Stimulated activated CD8-positive, alpha-beta memory T cell treated with anti-CD3 and anti-CD28 coated beads, Interleukin-15, amount 100 ng/mL, for 24 hours (primary cell): ENCODE data around the gene GMPPB.
A peak's percentile ranks its signal among the peaks of the same experiment; 100 is the strongest.
"Not testable (repeated sequence)": the region's sequence is repeated elsewhere in the genome, so short reads cannot be mapped to it uniquely, and the experiment has no call there.

ENCODE experiments used
- DNase-seq: peaks from one replicate; pipeline ENCODE4 v3.0.0-alpha.2; 2020; ENCODE audit warnings: low read depth

GMPPB gene

GRCh38 chr3:49723628-49724551 lies at the start of gene GMPPB:
GMPPB (minus strand) TSS chr3:49723951; CDS start chr3:49723726, 225 bp downstream.
- DNase-seq = peak; percentile 88

- no peak for DNase-seq
These were observed 49.0 kb upstream of the GMPPB start for GRCh38 chr3:49772703-49773102.

- no peak for DNase-seq
These were observed 47.7 kb upstream of the GMPPB start for GRCh38 chr3:49771340-49771938.

DNA sequence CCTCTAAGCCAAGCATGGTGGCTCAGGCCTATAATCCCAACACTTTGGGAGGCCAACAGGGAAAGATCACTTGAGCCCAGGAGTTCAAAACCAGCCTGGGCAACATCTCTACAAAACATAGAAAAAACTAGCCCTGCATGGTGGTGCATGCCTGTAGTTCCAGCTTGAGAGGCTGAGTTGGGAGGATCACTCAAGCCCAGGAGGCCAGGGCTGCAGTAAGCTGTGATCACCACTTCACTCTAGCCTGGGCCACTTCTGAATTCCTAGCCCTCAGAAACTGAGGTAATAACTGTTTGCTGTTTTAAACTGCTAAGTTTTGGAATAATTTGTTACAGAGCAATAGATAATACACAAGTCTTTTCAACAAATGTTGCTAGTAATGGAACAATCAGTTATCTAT lies 46.2 kb upstream of the GMPPB start:
- no peak for DNase-seq

GRCh38 chr3:49769286-49769915 lies 45.6 kb upstream of the GMPPB start:
- DNase-seq = no peak

DNA sequence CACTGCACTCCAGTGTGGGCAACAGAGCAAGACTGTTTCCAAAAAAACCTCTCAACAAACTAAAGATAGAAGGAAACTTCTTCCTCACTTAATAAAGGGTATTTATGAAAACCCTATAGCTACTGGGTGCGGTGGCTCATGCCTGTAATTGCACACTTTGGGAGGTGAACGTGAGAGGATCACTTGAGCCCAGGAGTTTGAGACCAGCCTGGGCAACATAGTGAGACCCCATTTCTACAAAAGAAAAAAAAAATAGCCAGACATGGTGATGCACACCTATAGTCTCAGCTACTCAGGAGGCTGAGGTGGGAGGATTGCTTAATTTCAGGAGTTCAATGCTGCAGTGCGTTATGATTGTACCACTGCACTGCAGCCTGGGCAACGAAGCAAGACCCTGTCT lies 40.2 kb upstream of the GMPPB start:
- no peak for DNase-seq

DNA sequence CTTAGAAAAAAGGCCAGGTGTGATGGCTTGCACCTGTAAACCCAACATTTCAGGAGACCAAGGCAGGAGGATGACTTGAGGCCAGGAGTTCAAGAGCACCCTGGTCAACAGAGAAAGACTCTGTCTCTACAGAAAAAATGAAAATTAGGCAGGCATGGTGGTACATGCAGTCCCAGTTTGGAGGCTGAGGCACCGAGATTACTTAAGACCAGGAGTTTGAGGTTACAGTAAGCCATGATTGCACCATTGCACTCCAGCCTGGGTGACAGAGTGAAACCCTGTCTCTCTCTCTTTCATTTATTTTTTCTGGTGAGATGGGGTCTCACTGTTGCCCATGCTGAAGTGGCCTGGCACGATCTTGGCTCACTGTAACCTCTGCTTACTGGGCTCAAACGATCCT lies 37.9 kb upstream of the GMPPB start:
- no peak for DNase-seq

- DNase-seq = no peak
These were observed 35.5 kb upstream of the GMPPB start for GRCh38 chr3:49759226-49759625.

DNA sequence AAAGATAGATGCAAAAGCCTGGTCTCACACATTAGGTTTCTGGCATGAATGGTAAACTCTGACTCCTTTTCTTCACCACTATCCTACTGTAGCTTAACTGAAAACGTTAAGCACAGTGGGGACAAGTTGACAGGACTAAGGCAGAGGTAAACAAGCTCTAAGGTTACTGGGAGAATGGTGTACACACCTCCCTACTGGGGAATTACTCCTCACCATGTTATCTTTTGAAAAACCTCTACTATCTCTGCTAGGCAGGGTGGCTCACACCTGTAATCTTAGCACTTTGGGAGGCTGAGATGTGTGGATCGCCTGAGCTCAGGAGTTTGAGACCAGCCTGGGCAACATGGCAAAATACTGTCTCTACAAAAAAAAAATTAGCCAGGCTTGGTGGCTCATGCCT lies 33.4 kb upstream of the GMPPB start:
- no peak for DNase-seq

GRCh38 chr3:49756036-49756435 lies 32.3 kb upstream of the GMPPB start:
- no peak for DNase-seq

DNA sequence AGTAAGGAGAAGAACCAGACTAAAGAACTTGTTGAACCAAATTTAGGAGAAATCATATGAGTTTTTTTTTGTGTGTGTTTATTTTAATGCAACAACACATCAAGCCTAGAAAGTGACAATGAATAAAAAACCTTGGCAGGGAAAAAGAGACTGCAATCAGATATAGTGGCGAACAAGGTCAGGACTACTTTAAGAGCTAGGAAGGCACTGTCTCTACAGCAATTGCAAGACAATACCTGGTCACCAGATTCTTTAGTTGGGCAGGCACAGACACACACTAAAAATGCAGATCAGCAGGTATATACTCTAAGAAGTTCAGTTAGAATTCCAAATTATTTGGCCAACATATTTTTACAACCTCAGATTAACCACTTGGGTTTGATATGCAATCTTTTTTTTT lies 30.8 kb upstream of the GMPPB start:
- DNase-seq = no peak

- DNase-seq = no peak
These were observed 27.8 kb upstream of the GMPPB start for GRCh38 chr3:49751501-49751900.

DNA sequence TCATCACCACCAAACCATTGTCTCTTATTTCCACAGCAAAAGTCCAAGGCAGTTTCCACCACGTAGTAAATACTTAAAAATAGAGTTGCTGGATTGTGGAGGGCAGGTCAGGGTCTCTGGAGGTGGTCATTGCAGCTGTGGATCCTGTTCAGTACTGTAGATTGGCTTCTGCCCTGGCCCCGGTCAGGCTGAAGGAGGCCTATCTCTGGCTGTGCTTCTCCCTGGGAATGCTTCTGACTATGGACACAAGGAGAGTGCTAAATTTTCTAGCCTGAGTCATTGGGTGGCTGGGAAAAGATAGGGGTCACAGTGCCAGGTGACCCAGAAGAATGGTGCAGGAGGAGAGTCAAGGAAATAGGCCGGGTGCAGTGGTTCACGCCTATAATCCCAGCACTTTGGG lies 26.3 kb upstream of the GMPPB start:
- DNase-seq = no peak

DNA sequence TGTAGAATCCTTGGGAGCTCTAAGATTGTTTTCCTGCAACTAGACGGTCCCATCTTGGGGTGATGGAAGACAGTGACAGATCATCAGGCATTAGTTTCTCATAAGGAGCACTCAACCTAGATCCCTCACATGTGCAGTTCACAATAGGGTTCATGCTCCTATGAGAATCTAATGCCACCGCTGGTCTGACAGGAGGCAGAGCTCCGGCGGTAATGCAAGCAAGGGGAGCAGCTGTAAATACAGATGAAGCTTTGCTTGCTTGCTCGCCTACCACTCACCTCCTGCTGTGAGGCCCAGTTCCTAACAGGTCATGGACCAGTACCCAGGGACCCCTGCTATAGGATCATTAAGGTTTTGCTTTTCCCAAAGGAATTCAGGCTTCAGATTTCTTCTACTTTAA lies 25.1 kb upstream of the GMPPB start:
- not testable (repeated sequence) for DNase-seq

DNA sequence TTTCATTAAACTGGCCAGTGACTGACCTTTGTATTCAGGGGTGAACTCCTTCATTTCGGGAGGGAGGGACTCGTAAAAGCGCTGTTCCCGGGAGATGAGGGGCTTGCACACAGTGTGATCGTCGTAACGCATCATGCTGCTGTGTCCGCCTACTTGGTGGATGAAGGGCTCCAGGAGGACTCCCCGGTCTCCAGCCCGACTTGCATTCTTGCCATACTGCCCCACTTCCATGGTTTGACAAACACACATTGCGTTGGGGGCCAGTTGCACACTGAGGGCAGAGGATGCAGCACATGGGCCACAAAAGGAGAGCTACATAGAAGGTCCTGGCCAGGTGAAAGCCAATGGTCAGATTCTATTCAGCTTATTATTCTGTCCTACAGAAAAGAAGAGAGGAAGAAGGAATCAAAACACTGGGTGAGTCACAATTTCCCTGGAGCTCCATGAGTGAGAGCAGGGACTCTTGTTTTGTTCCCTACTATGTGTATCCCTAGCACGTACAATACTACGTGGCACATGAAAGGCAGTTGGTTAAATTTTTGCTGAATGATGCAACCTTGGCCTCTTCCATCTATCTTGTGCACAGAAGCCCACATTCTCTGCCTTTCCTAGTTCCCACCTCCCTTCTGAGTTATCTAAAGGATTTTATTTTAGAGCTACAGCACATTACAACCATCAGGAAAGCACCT lies 24.2 kb upstream of the GMPPB start:
- no peak for DNase-seq

DNA sequence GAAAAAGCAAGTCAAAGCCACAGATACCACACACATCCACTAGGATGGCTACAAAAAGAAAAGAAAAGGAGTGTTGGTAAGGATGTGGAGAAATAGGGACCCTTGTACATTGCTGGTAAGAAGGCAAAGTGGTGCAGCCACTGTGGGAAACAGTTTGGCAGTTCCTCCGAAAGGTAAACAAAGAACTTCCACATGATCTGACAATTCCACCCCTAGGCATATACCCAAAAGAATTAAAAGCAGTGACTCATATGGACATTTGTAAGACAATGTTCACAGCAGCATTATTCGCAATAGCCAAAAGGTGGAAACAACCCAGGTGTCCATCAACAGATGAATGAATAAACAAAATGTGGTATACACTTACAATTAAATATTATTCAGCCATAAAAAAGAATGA lies 22.2 kb upstream of the GMPPB start:
- DNase-seq = no peak

DNA sequence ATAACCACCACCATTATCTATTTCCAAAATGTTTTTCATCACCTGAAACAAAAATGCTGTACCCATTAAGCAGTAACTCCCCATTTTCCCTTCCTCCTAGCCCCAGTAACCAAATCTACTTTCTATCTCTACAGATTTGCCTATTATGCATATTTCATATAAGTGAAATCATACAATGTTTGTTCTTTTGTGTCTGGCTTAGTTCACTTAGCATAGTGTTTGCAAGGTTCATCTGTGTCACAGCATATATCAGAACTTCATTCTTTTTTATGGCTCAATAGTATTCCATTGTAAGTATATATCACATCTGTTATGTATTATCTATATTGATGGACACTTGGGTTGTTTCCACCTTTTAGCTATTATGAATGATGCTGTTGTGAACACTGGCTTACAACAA lies 16.7 kb upstream of the GMPPB start:
- no peak for DNase-seq

DNA sequence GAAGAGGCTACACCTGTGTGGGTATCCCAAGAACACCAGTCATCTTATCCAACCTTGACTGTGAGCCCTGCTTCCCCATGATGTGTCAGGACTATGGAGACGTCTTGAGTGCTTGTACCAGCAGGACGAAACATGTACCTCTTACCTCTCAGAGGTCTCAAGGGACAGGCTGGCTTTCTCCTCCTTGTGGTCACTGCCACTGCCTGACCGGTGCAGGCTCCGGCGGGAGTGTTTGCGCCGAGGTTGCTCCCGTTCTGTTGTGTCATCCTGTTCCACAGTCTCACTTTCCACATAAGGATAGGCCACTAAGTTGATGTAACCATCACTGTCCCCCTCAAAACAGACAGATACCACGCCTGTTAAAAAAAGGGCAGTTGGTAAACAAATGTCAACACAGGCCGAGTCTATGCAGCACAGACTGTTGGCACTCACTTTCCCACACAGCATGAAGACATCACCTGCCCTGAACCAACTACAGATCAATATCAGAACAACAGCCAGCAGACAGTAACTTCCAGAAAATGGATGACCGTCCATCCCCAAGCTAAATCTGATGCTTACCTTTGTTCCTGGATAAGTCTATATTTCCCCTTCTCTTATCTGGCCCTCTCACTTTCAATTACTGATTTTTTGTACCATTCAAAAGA lies 14.4 kb upstream of the GMPPB start:
- no peak for DNase-seq

GRCh38 chr3:49734752-49735151 lies 11.0 kb upstream of the GMPPB start:
- DNase-seq = no peak

GRCh38 chr3:49733551-49733950 lies 9.8 kb upstream of the GMPPB start:
- DNase-seq = no peak

DNA sequence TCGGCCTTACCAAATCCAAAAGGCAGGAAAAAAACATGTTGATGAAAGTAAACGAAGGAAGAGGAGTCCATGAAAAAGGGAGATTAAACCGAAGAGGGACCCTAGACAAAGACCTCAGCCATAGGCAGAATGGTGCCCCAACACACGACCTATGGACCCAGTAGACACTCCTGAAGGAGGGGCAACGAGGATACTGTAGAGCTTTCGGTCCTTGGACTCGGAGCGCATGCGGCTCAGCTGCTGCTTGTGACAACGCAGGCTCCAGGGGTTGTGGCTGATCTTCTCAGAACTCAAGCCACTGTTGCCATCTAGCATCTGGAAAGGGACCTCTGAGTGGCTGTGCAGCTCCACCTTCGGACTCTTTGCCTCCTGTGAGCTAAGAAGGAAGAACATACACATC lies 8.8 kb upstream of the GMPPB start:
- no peak for DNase-seq

DNA sequence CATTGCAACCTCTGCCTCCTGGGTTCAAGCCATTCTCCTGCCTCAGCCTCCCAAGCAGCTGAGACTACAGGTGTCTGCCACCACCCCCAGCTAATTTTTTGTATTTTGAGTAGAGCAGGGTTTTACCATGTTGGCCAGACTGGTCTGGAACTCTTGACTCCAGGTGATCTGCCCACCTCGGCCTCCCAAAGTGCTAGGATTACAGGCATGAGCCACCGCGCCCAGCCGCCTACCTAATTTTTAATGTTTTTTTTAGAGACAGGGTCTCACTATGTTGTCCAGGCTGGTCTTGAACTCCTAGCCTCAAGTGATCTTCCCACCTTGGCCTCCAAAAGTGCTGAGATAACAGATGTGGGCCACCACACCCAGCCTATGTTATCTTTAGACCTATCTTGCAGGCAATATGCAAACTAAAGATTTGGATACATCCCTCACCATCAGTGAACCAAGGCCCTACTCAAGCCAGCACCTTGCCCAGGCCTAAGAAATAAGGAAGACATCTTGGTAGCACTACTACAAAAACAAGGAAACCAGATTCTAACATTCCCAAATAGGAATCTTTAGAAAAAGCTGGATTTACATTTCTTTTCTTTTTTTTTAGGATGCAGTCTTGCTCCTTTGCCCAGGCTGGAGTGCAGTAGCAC lies 6.3 kb upstream of the GMPPB start:
- DNase-seq = no peak
